Body of pancreas (tissue), 4 donors: ENCODE results near the gene MTERF4. TPM values are rescaled to one million over a fixed set of nuclear protein-coding genes. Genes with fewer than 3 reads are reported as not detected.

Experiments
- ATAC-seq: fragments of 150-250 bp; one replicate; pipeline ENCODE4 v1.9.1; 2016
- DNase-seq, 4 donors: peaks; one replicate each; pipeline ENCODE4 v3.0.0-alpha.2; 2019
- H3K27ac ChIP-seq, 4 donors: fragments of 200-600 bp; sonication (generic); 1 replicate in 3 of 4; 2 replicates in 1 of 4; pipeline versions ENCODE4 v1.5.1 to v1.6.1; 2016 to 2019; ENCODE audit warnings: mild to moderate bottlenecking in 1 of 4, mixed read lengths in 1 of 4, moderate library complexity in 1 of 4
- H3K27me3 ChIP-seq, 2 donors: fragments of 200-600 bp; sonication (generic); one replicate each; pipeline ENCODE4 v1.6.0; 2016; ENCODE audit warnings: mild to moderate bottlenecking in 1 of 2
- H3K36me3 ChIP-seq, 2 donors: fragments of 200-600 bp; sonication (generic); replicated peaks in 1 of 2; 2 replicates each; pipeline ENCODE4 v1.5.1; 2016; ENCODE audit warnings: low read depth in 2 of 2; ENCODE audit not compliant: insufficient read depth in 1 of 2
- H3K4me1 ChIP-seq: fragments of 200-600 bp; sonication (generic); one replicate; pipeline ENCODE4 v1.6.0; 2016
- H3K4me3 ChIP-seq, 2 donors: fragments of 200-600 bp; sonication (generic); 1 replicate in 1 of 2; 2 replicates in 1 of 2; pipeline ENCODE4 v1.5.1; 2016 to 2019
- H3K9me3 ChIP-seq, 3 donors: fragments of 200-600 bp; sonication (generic); 1 replicate in 2 of 3; 2 replicates in 1 of 3; pipeline ENCODE4 v1.5.1; 2016
- CTCF ChIP-seq, 7 experiments: fragments of 450-650 bp in 4 of 7; fragments of 200-600 bp in 3 of 7; sonication (generic) in 3 of 7; IDR thresholded peaks; one replicate each; pipeline ENCODE4 v1.5.1; 2016 to 2019; ENCODE audit warnings: antibody characterized with exemption in 7 of 7
- POLR2A ChIP-seq, 3 donors: fragments of 450-650 bp; IDR thresholded peaks; one replicate each; pipeline ENCODE4 v1.6.1; 2016; ENCODE audit warnings: antibody characterized with exemption in 3 of 3, mild to moderate bottlenecking in 2 of 3
- WGBS, 2 donors: methylation state at CpG; one replicate each; pipeline ENCODE4 v1.1.5; 2017; 5-methylcytosine and 5-hydroxymethylcytosine counted together
- intact Hi-C: fragments of 100-400 bp; cut with DNase I; formaldehyde crosslinking; loops from one replicate; pipeline ENCODE4 v1.15.1; 2023
- total RNA-seq, 2 donors: library from RNA; depleted of rRNA; stranded (reverse); fragments of >200 nt; gene quantifications; one replicate each; pipeline ENCODE4 v1.1.0, GENCODE V29; 2016

Gene MTERF4
- total RNA-seq, 2 donors from 2014 or later, result 17.1 to 39.2 TPM

DNA sequence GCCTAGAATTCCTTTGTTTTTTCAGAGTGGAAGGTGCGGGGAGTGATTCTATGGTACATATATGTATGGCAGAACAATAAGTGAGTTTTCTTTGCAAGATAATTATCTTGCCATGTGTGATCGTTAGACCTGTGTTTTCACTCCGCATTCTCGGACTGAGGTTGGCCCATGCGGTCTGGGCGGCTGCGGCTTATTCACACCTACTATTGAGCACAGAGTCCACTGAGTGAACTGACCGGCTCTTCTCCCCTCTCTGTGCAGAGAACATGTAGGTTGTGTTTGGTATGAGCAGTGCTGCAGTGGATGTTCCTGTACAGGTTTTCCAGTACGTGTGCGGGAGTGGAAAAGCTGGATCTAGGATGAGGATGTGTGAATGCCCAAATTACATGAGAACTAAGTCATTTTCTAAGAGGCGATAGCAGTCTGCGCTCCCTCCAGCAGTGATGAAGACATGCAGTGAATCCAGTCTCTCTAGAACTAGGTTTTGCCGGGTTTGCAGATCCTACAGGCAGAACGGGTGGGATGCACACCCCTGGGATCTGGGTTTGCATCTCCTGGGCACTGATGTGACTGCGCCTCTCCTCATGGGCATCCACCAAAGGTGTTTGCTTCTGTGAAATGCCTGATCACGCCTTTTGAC is 27.1 kb downstream of the MTERF4 start:
- H3K9me3 ChIP-seq, result no peaks in the 10 kb centered on the region
- TF ChIP-seq CTCF (IDR thresholded peaks at IDR 0.05) (no peak), POLR2A (IDR thresholded peaks at IDR 0.05) (no peak)
- WGBS, 2 donors, result 91 to 93% methylated on average over 16 of the region's 16 CpGs
- no peak for DNase-seq
- no peaks in the 10 kb centered on the region for H3K4me1 ChIP-seq
- peaks cover 0 to 2% of the 10 kb centered on the region in 2 donors for H3K36me3 ChIP-seq
- intact Hi-C loops, result no loop called here
- no peak overlapping the region for H3K4me3 ChIP-seq
- no peaks in the 10 kb centered on the region for H3K27me3 ChIP-seq
- no peak for ATAC-seq
- H3K27ac ChIP-seq, result no peak overlapping the region

DNA sequence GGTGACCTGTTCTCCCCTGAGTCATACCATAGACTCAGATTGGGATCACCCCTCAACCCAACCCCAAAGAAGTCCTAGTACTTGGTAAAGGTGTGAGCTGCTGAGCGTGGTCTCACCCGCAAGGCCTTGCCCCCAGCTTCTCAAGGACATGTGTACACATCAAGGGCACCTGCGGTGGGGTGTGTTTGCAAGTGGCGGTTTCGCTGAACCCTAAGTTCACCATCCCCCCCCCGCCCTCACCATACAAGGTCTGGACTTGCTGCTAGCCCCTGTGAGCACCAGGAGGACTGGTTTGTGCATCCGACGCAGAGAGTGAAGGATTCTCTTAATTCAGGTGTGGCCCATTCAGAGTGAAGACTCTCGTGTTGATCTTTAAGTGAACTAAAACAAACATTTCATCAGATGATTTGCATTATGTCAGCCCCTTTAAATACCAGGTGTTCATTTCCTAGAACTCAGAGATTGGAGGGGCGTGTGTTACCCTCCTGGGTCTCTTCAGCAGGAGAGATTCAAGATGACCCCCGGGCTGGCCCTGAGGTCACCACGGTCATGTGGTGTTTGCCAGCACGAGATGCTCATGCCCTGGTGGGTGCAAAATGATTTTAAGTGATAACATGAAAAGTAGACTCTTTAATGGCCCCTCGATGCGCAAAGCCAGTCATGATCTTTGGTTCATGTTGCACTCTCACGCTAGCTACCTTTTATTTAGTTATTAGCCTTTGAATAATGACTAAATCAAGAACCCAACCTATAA is 27.8 kb downstream of the MTERF4 start:
- ATAC-seq (no peak), DNase-seq (no peak)
- Histone ChIP-seq H3K27me3 (no peaks in the 10 kb centered on the region), H3K4me1 (no peaks in the 10 kb centered on the region), H3K36me3 (peaks cover 0 to 2% of the 10 kb centered on the region in 2 donors), H3K9me3 (no peaks in the 10 kb centered on the region), H3K4me3 (no peak overlapping the region), H3K27ac (no peak overlapping the region)
- TF ChIP-seq POLR2A (IDR thresholded peaks at IDR 0.05) (no peak), CTCF (IDR thresholded peaks at IDR 0.05) (no peak)
- 84 to 92% methylated on average over 14 to 16 of the region's 16 CpGs for WGBS, 2 donors
- intact Hi-C loops, result no loop called here

DNA sequence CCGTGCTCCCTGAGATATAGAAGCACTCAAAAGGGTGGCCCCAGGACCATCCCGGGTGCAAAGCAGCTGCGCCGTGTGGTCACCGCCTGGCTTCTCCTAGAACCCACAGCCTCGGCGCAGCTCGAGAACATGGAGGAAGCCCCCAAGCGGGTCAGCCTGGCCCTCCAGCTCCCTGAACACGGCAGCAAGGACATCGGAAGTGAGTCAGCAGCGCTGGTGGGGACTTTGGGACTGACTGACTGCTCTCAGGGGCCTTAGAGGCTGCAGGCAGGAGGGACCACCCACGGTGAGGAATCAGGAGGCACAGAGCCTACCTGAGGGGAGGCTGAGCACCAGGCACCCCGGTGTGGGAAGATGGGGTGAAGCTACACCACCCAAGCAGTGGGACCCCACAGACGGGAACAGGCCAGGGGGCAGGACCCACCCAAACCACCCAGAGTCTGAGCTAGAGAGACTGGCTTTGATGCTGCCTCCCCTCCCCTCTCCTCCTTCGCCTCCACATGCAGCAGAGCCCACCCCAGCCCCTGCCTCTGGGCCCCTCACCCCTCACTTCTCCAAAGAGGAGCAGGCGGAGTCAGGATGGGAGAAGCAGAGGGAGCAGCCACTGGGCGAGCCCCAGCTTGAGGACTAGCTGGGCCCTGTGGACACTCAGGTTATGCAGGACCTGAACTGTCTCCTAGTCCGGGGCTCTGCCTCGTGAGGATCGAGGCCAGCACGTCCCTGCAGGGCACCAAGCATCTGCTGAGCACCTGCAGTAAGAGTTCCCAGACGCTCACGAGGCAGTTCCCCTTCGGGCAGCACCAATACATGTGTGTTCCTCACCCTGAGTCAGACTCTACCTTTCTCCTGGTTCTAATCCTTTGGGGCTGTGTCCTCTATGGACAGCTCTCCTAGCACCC is 28.7 kb downstream of the MTERF4 start:
- no peak overlapping the region for H3K4me3 ChIP-seq
- intact Hi-C loops, result no loop called here
- H3K36me3 ChIP-seq, result peaks cover 0 to 2% of the 10 kb centered on the region in 2 donors
- ATAC-seq (no peak), DNase-seq (no peak)
- no peaks in the 10 kb centered on the region for H3K27me3 ChIP-seq
- 68 to 71% methylated on average over 12 to 22 of the region's 25 CpGs for WGBS, 2 donors
- H3K4me1 ChIP-seq, result no peaks in the 10 kb centered on the region
- no peak overlapping the region for H3K27ac ChIP-seq
- no peaks in the 10 kb centered on the region for H3K9me3 ChIP-seq
- no peak for TF ChIP-seq POLR2A (IDR thresholded peaks at IDR 0.05)
- no peak for TF ChIP-seq CTCF (IDR thresholded peaks at IDR 0.05)

- no peaks in the 10 kb centered on the region for H3K4me1 ChIP-seq
- no peaks in the 10 kb centered on the region for H3K9me3 ChIP-seq
- WGBS, 2 donors, result 68 to 71% methylated on average over 11 to 14 of the region's 14 CpGs
- ATAC-seq (no peak), DNase-seq (no peak)
- TF ChIP-seq POLR2A (IDR thresholded peaks at IDR 0.05) (no peak), CTCF (IDR thresholded peaks at IDR 0.05) (no peak)
- H3K27ac ChIP-seq, result no peak overlapping the region
- H3K36me3 ChIP-seq, result peaks cover 0 to 2% of the 10 kb centered on the region in 2 donors
- no peaks in the 10 kb centered on the region for H3K27me3 ChIP-seq
- intact Hi-C loops, result no loop called here
- H3K4me3 ChIP-seq, result no peak overlapping the region
These were observed 29.4 kb downstream of the MTERF4 start for GRCh38 chr2:241072553-241073165.
